Eye (tissue), 1 donor: ENCODE results near the gene RAB11FIP3.
"Not testable (repeated sequence)": the region's sequence is repeated elsewhere in the genome, so short reads cannot be mapped to it uniquely, and the experiment has no call there.

ENCODE experiments used
- DNase-seq: peaks from one replicate; pipeline ENCODE4 v3.0.0-alpha.2; 2015

RAB11FIP3 gene

DNA sequence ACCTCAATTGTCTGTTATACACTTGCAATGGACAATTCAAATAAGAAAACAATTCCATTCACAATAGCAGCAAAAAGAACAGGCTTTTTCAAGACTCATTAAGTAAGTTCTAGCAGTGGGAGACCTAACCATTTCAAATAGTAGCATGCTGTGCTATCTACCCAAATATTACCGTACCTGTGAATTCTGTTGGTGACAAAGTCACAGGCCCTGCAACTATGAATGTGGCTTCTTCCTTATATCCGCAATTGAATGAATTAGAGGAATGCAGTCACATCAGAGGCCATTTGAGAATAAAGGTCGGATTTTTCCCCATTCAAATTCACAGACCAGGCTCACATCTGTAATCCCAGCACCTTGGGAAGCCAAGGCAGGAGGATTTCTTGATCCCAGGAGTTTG, 29.2 kb upstream of the RAB11FIP3 start:
- DNase-seq = no peak

DNA sequence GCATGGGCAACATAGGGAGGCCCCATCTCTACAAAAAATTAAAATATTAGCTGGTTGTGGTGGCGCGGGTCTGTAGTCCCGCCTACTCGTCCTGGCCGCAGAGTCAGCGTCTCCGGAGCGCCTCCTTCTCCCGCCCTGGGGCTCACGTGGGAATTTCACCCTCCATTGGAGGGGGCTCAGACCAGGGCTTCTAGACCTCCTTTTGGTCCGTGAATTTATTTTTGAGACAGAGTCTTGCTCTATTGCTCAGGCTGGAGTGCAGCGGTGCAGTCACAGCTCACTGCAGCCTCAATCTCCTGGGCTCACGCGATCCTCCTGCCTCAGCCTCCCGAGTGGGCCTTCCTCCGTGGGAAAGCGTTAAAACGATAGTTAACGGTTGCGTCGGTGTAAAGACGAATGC, 28.8 kb upstream of the RAB11FIP3 start:
- DNase-seq = peak; percentile 81

DNA sequence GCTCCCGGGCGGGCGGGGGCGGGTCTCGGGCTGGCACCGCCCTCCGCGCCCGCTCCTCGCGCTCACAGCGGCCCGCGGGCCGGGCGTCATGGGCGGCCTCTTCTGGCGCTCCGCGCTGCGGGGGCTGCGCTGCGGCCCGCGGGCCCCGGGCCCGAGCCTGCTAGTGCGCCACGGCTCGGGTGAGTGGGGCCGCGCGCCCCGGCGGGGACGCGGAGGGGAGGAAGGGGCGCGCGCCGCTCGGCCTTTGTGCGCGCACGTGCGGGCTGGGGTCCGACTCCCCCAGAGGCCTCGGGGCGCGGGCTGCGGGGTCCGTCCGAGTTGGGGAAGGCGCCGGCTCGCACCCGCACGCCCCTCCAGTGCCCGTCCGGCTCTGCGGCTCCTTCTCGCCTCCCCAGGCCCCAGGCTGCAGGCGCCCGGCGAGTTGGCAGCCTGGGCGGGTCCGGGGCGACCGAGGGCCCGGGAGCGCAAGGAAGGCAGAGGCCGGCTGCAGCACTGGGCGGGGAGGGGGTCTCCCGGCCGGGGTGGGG, 28.3 kb upstream of the RAB11FIP3 start, which contains the start of gene NME4:
Gene NME4 (plus strand): TSS at position 65 of the 527 bp plus-strand sequence. CDS start 24 bp downstream, at position 89.
- peak; percentile 66 for DNase-seq

DNA sequence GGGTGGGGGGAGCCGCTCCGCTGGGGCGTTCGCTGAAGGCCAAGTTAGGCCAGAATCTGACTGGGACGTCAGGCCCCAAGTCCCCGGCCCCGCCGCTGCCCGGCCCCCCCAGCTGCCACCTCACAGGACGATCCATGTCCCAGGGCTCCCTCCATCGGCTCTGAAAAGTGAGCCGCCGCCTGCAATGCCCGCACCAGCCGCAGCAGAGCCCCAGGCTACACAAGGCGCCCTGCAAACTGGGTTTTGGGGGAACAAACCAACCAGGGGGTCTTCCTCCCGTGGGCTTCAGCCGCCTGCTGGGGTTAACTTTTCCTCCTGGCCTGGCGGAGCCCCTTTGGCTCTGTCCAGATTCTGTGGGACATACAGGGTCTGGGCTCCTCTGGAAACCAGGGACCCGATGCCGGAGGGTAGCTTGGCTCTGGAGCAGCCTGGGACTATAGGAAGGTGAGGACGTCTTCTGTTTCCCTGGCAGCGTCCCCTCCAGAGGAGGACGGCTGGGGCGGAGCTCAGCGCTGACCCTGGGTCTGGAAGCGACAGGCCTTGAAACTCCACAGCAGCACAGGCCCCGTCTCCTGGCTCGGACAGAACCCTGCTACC, 27.6 kb upstream of the RAB11FIP3 start:
- peak; percentile 83 for DNase-seq

DNA sequence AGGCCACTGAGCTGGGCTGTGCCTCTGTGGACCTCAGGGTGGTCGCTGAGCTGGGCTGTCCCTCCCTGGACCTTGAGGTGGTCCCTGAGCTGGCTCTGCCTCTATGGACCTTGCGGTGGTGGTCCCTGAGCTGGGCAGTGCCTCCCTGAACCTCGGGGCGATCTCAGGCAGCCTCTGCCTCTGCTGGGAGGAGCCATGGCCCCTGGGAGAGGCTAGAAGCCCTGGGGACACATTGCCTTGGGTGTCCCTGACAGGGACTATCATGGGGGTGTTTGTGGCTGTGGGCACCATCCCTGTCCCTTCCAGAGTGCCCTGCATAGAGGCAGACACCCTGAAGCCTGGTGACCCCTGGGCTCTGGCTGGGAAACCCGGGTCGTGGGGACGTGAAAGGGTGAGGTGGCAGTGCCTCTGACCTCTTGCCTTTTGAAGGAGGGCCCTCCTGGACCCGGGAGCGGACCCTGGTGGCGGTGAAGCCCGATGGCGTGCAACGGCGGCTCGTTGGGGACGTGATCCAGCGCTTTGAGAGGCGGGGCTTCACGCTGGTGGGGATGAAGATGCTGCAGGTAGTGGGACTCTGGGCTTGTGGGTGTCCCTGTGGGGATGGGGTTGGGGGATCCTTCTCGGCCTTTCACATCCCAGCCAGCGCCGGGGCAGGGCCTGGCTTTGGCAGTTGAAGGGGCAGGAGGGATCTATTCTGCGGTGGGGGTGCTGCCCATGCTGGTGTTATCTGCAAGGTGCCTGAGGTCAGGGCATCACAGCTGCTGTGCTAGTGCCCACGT, 26.7 kb upstream of the RAB11FIP3 start:
- no peak for DNase-seq

DNA sequence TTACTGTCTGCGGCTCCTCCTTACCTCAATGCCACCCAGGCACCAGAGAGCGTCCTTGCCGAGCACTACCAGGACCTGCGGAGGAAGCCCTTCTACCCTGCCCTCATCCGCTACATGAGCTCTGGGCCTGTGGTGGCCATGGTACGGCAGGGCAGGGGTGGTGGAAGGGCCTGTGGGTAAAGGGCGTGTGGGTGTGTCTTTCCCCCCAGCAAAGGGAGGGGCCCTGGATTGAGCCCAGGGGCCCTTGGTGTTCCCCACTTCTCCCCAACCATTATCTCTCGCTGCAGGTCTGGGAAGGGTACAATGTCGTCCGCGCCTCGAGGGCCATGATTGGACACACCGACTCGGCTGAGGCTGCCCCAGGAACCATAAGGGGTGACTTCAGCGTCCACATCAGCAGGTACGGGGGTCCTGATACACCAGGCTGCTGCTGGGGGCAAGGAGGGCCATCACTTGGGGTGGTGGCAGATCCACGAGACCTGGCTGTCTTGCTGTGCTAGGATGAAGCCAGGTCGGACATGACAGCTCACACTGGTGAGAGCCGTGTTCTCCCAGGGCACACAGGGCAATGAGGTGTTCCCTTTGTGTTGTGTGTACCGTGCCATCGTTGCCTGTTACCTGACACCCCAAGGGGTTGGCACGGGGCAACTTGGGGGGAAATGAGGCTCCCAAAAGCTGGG, 26.0 kb upstream of the RAB11FIP3 start:
- no peak for DNase-seq

DNA sequence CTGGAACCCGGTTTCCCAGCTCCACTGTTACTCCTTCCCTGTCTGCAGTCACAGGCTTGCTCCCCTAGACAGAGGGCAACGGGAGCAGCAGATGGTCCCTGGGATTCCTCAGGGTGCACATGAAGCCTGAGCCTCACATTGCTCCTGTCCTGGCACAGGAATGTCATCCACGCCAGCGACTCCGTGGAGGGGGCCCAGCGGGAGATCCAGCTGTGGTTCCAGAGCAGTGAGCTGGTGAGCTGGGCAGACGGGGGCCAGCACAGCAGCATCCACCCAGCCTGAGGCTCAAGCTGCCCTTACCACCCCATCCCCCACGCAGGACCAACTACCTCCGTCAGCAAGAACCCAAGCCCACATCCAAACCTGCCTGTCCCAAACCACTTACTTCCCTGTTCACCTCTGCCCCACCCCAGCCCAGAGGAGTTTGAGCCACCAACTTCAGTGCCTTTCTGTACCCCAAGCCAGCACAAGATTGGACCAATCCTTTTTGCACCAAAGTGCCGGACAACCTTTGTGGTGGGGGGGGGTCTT, 25.3 kb upstream of the RAB11FIP3 start:
- no peak for DNase-seq

DNA sequence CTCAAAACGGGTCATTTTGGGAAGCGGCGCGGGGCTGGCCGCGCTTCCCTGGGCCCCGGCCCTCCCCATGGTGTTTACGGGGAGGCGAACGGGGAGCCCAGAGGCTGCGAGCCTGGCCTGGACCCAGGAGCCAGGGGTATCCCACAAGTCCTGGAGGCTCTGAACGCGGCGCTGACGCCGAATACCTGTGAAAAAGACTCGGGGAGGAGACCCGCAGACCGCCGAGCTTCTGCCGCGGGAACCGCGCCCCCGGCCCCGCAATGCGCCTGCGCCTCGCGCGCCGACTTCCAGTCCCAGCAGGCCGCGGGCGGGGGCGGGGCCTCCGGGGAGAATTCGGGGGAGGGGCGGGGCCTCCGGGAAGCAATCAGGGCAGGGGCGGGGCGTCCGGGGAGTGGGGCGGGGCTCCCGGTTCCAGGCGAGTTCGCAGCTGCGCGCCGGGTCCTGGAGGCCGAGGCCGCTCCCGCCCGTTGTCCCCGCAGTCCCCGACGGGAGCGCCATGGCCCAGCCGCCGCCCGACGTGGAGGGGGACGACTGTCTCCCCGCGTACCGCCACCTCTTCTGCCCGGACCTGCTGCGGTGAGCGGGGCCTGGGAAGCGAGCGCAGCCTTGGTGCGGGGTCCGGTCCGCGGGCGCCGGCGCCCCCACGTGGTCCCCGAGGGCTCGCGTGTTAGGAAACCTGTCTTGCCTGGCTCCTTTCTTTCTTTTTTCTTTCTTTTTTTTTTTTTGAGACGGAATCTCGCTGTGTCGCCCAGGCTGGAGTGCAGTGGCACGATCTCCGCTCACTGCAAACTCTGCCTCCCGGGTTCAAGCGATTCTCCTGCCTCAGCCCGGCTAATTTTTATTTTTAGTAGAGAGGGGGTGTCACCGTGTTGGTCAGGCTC, 23.7 kb upstream of the RAB11FIP3 start, which contains the start of gene DECR2:
Gene DECR2 (plus strand): TSS at position 418 of the 881 bp plus-strand sequence. CDS start 79 bp downstream, at position 497.
- DNase-seq = peak; percentile 97

DNA sequence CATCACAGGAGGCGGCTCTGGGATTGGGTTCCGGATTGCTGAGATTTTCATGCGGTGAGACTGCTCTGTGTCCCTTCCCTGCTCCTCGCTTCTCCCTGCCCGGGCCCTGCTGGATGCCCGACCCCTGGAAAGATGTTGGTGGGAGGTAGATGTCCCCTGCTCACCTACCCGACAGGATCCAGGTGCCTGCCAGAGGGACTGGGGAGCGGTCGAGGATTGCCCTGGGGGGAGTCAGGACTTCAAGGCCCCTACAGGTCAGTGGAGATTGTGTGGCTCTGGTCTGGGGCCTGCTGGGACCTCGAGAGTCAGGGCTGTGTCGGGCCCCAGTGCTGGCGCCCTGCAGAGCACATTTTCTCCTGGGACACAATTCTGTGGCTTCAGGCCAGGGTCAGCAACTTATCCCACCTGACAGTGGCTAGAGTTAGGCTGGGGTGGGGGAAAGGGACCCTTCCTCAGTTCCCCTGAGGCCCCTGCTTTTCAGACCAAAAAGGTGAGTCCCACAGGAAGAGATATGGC, 20.4 kb upstream of the RAB11FIP3 start:
- DNase-seq = no peak

DNA sequence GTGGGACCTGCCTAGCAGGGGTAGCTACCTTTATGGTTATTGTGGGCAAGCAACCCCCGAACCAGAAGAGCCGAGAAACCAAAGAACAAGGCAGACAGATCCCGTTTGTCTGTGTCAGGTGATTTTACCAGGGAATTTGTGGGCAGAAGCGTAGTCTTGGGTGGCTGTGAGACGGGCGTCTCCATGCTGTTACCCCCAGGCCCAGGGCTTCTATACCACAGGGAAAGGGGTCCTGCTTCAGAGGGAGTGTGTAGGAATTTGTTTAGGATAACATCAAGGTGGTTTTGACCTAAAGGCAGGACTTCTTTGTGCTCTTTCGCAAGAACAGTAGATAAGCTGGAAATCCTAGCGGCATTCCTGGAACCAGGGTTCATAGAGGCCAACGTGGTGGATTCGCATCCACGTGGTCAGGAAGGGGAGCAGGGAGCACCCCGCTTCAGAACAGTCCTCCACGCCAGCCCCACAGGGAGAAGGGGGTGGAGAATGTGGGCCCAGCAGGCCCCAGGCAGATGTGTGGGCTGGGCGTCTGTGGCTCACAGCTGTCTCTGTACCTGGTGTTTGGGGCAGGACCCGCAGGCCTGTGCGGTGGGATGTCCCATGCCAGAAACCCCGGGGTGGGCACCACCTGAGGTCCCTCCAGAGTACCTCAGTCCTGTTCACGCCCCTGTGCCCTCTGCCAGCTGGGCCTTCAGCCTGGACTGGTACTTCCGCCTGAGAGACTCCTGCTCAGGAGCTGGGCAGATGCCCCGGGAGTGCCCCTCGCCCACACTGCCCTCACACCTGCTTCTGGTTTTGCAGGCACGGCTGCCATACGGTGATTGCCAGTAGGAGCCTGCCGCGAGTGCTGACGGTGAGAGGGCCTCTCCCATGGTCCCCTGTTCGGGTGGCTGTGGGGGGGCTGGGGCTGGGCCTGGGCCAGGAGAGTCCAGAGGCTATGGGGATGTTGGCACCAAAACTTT, 19.6 kb upstream of the RAB11FIP3 start:
- no peak for DNase-seq

DNA sequence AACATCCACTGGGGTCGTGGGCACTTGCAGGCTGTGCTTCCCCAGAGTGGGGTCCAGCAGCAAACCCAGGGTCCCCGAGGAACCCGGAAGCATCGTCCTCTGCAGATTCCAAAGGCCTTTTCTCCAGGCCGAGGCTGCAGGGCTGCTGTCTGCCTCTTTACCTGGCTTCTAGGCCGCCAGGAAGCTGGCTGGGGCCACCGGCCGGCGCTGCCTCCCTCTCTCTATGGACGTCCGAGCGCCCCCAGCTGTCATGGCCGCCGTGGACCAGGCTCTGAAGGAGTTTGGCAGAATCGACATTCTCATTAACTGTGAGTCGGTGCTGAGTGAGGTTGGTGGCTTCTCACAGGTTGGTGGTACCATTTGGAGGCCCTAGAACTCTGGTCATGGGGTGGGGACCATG, 18.2 kb upstream of the RAB11FIP3 start:
- no peak for DNase-seq

DNA sequence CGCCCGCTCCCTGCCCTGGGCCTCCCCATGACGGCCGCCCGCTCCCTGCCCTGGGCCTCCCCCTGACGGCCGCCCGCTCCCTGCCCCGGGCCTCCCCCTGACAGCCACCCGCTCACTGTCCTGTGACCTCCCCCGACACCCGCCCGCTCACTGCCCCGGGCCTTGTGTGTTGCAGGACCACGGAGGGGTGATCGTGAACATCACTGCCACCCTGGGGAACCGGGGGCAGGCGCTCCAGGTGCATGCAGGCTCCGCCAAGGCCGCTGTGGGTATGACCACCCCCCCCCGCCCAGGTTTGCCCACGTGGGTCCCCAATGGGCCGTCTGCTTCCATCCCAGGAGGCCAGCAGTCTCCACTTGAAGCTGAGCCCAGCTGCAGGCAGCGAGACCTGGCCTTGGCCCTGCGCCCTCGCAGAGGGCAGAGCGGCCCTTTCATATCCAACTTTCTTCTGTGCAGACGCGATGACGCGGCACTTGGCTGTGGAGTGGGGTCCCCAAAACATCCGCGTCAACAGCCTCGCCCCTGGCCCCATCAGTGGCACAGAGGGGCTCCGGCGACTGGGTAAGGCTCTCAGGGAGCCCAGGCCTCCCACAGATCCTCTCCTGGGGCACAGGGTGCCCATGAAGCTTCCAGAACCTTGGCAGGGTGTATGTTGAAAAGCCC, 14.8 kb upstream of the RAB11FIP3 start:
- DNase-seq = no peak

DNA sequence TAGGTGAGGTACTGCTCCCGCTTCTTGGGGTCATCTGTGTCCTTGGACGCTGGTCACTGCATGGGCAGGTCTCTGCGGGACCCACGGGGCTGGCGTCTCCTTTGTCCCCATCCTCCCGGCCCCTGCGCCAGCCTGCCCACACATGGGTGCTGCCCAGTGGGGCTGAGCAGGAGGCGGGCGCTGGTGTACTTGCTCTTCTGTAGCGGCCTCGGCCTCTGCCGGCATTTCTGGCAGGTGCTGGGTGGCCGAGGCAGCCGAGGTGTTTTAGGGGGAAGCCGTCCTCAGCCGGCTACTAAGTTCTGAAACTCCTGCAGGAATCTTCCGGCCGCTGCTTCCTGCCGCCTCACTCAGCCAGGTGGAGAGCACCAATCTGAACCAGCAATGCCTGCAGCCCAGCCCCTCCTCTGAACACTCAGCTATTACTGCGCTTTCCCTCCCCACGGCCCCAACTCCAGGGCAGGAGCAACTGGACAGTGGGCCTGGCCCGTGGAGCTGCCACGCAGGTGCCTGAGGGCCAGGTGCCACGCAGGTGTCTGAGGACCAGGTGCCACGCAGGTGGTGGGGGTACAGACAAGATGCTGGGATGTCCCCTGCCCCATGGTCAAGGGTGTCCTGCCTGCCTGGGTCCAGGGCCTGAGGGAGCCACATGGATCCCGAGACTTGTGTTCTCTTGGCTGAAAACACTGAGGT, 13.7 kb upstream of the RAB11FIP3 start:
- no peak for DNase-seq

DNA sequence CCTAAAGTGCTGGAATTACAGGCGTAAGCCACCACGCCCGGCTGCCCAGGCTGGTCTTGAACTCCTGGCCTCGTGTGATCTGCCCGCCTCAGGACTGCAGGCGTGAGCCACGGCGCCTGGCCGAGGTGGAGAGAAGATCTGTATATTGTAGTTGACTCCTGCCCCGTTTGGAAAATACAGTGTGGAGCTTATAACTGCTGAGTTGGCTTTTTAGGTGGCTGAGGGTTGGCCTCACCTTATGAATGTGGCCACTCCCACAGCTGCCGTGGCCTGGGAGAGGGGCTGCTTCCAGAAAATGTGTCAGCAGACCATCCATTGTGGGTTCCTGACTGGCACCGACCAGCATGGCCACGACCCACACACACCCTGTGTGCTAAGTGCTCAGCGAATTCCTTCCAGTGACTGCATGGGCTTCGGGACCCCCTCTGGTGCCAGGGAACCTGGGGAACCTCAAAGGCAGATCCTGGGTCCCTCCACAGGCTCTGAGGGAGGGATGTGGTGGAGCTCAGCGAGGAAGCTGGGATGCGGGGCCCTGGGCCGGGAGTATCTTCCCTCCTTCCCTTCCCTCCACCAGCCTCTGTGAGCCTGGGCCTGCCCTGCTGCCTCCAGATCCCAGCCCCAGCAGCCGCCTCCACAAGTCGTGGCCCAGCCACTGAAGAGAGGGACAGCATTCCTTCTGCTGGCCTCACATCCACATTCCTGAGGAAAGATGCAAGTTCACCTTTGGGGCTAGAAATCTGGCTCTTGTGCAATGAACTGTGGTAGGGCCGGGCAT, 10.9 kb upstream of the RAB11FIP3 start:
- no peak for DNase-seq

DNA sequence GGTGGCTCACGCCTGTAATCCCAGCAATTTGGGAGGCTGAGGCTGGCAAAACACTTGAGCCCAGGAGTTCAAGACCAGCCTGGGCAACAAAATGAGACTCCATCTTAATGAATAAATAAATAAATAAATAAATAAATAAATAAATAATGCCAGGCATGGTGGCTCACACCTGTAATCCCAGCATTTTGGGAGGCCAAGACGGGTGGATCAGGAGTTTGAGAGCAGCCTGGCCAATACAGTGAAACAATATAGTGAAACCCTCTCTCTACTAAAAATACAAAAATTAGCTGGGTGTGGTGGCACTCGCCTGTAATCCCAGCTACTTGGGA, 10.3 kb upstream of the RAB11FIP3 start:
- DNase-seq = not testable (repeated sequence)

DNA sequence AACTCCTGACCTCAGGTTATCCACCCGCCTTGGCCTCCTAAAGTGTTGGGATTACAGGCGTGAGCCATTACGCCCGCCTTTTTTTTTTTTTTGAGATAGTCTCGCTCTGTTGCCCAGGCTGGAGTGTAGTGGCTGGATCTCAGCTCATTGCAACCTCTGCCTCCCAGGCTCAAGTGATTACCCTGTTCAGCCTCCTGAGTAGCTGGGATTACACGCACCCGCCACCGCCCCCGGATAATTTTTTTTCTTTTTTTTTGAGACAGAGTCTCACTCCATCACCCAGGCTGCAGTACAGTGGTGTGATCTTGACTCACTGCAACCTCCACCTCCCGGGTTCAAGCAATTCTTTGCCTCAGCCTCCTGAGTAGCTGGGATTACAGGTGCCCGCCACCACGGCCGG, 3.3 kb upstream of the RAB11FIP3 start:
- not testable (repeated sequence) for DNase-seq

DNA sequence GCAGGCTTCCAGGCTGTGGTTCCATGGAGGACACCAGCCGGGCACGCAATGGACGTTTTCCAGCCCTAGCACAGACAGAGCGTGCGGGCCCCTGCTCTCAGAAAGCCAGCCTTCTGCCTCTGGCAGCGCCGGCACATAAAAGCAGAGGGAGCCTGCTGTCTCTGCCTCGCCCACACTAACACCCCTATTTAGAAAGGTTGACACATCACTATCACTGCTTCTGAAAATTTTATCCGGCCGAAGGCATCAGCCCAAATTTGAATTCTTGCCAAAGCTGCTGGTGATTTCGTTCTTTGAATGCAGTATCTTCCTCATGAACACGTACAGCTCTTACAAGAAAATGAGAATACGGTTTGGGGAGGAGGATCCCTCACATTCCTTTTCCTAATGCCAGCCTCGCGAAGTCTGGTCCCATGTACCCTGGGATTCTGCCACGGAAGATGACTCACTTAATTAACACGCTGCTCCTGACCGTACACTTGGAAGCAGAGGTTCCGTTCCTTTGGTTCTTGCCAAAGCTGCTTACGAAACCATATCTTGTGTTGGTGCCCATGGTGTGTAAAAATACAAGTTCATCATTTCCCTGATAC, 1.3 kb upstream of the RAB11FIP3 start:
- DNase-seq = peak; percentile 51

DNA sequence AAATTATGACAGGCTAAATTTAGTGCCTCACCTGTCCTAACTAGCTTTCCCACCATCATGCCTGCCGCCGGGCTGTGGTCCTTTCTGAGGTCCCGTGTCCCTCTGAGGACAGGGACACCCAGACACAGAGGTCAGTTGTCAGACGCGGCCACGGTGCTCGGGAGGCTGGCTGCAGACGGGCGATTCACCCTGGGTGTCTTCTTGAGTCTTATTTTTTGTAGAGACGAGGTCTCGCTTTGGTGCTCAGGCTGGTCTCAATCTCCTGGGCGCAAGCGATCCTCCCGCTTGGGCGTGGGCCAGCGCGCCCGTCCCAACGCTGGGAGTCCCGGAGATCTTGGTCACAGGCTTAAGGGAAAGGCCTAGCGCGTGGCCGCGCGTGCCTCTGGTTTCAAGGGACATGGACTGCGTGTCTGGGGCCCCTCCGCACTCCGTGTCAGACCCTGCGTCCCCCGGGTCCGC, 797 bp upstream of the RAB11FIP3 start:
- DNase-seq = no peak
